Stomach (tissue), 9 donors: ENCODE results near the gene ROBO1. TPM values are rescaled to one million over a fixed set of nuclear protein-coding genes. Genes with fewer than 3 reads are reported as not detected.
"Not testable (repeated sequence)": the region's sequence is repeated elsewhere in the genome, so short reads cannot be mapped to it uniquely, and the experiment has no call there.

Source experiments
- DNase-seq, 2 donors: peaks; one replicate each; pipeline versions ENCODE4 v3.0.0 to v3.0.0-alpha.2; 2013 to 2019
- H3K27ac ChIP-seq, 5 donors: fragments of 200-600 bp in 4 of 5; sonication (generic) in 4 of 5; one replicate each; pipeline ENCODE4 v1.5.1; 2013 to 2019; ENCODE audit warnings: mild to moderate bottlenecking in 1 of 5, moderate library complexity in 1 of 5
- H3K27me3 ChIP-seq, 3 donors: fragments of 200-600 bp; sonication (generic); one replicate each; pipeline ENCODE4 v1.5.1; 2017 to 2019; ENCODE audit warnings: mixed run types in 1 of 3
- H3K36me3 ChIP-seq, 4 donors: fragments of 200-600 bp; sonication (generic); 1 replicate in 3 of 4; 2 replicates in 1 of 4; pipeline ENCODE4 v1.5.1; 2016 to 2019
- H3K4me1 ChIP-seq, 4 donors: fragments of 200-600 bp; sonication (generic); one replicate each; pipeline ENCODE4 v1.5.1; 2016 to 2019
- H3K4me3 ChIP-seq, 4 donors: fragments of 200-600 bp; sonication (generic) in 3 of 4; one replicate each; pipeline ENCODE4 v1.5.1; 2016 to 2019; ENCODE audit warnings: mild to moderate bottlenecking in 1 of 4
- H3K9me3 ChIP-seq, 4 donors: fragments of 200-600 bp; sonication (generic); one replicate each; pipeline ENCODE4 v1.5.1; 2016 to 2019
- EP300 ChIP-seq: sonication (generic); formaldehyde crosslinking; IDR thresholded peaks from one replicate; pipeline ENCODE4 v1.6.1; 2017; ENCODE audit warnings: antibody characterized with exemption
- POLR2A ChIP-seq, 4 donors: fragments of 450-650 bp; IDR thresholded peaks; one replicate each; pipeline ENCODE4 v1.6.1; 2016; ENCODE audit warnings: antibody characterized with exemption in 4 of 4, control low read depth in 2 of 4, mild to moderate bottlenecking in 1 of 4, moderate library complexity in 1 of 4
- POLR2AphosphoS5 ChIP-seq, 3 donors: sonication (generic); formaldehyde crosslinking; IDR thresholded peaks; one replicate each; pipeline ENCODE4 v1.6.1; 2016; ENCODE audit warnings: antibody characterized with exemption in 3 of 3
- WGBS, 5 donors: extraction: QIAGEN DNeasy Blood & Tissue Kit in 3 of 5; methylation state at CpG; one replicate each; pipeline versions ENCODE4 v1.1.5 to v1.1.7; 2013 to 2018; 5-methylcytosine and 5-hydroxymethylcytosine counted together
- intact Hi-C: fragments of 100-400 bp; cut with DNase I; formaldehyde crosslinking; loops from one replicate; pipeline ENCODE4 v1.15.1; 2023; ENCODE audit warnings: low total_unique reads
- polyA plus RNA-seq, 3 donors: library from polyadenylated mRNA; stranded (reverse); fragments of 200-250 nt; gene quantifications; one replicate each; pipeline ENCODE4 v1.2.3, GENCODE V29; 2013
- total RNA-seq, 5 donors: library from RNA; depleted of rRNA; stranded (reverse); fragments of >200 nt; gene quantifications; one replicate each; pipeline versions ENCODE4 v1.1.0 to v1.2.3, GENCODE V29; 2014 to 2016
- TF ChIP-seq, protein P1 (sequence below), 7 experiments: fragments of 450-650 bp in 4 of 7; fragments of 200-600 bp in 3 of 7; sonication (generic) in 3 of 7; IDR thresholded peaks; one replicate each; pipeline ENCODE4 v1.5.1; 2016 to 2019; ENCODE audit warnings: antibody characterized with exemption in 7 of 7, control low read depth in 2 of 7, mild to moderate bottlenecking in 1 of 7
- donor health status: healthy with polysubstance abuse.
- donor health status: Bipolar disorder and iron deficiency.
- donor health status: healthy.

The ROBO1 gene
- total and polyA plus RNA-seq, 8 donors = 2.0 to 174 (median 4.5) TPM

DNA sequence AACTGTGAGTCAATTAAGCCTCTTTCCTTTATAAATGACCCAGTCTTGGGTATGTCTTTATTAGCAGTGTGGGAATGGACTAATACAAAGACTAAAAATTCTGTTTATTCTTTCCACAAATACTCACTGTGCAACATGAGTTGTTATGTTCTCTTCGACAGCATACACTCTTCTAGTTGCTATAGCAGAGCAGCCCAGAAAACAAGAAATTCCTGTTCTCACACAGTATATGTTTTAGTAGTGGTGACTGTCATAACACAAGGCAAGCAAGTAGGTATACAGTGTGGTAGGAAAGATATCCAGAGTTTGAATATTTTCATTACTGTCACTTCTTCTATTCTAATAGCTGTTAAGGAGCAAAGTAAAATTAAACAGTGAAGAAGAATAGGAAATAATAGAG is 453.3 kb downstream of the ROBO1 start:
- TF ChIP-seq, protein P1, sequence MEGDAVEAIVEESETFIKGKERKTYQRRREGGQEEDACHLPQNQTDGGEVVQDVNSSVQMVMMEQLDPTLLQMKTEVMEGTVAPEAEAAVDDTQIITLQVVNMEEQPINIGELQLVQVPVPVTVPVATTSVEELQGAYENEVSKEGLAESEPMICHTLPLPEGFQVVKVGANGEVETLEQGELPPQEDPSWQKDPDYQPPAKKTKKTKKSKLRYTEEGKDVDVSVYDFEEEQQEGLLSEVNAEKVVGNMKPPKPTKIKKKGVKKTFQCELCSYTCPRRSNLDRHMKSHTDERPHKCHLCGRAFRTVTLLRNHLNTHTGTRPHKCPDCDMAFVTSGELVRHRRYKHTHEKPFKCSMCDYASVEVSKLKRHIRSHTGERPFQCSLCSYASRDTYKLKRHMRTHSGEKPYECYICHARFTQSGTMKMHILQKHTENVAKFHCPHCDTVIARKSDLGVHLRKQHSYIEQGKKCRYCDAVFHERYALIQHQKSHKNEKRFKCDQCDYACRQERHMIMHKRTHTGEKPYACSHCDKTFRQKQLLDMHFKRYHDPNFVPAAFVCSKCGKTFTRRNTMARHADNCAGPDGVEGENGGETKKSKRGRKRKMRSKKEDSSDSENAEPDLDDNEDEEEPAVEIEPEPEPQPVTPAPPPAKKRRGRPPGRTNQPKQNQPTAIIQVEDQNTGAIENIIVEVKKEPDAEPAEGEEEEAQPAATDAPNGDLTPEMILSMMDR (IDR thresholded peaks at IDR 0.05) = no peak
- TF ChIP-seq EP300 = no peak
- TF ChIP-seq POLR2A (IDR thresholded peaks at IDR 0.05) = no peak
- TF ChIP-seq POLR2AphosphoS5 (IDR thresholded peaks at IDR 0.05) = no peak
- Histone ChIP-seq H3K27ac (no peak overlapping the region), H3K4me1 (no peaks in the 10 kb centered on the region), H3K4me3 (no peak overlapping the region), H3K36me3 (no peaks in the 10 kb centered on the region), H3K27me3 (no peaks in the 10 kb centered on the region), H3K9me3 (no peaks in the 10 kb centered on the region)
- intact Hi-C loops = no loop called here
- 36 to 68% (median 49%) methylated on average over 1 of the region's 1 CpG for WGBS, 5 donors
- DNase-seq = peak in 1 of 2 donors; percentile 36

DNA sequence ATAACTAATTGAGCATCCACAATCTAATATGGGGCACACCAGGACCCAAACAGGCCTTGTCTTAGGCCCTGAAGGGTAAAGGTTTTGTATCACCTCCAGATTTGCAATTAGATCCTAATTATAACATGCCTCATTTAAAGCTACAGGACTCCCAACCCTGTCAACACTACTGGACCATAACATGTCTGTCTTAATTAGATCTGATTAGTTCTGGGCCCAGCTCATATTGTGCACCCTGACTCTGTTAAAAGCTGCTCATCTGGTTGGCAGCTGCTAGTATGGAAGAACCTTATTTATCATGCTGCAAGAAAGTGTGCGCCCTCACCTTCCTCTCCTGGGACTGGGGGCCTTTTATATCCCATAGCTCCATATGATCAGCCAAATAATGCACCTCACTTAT is 457.8 kb downstream of the ROBO1 start:
- Histone ChIP-seq H3K27ac (no peak overlapping the region), H3K4me3 (no peak overlapping the region), H3K9me3 (no peaks in the 10 kb centered on the region), H3K4me1 (no peaks in the 10 kb centered on the region), H3K27me3 (no peaks in the 10 kb centered on the region), H3K36me3 (no peaks in the 10 kb centered on the region)
- WGBS, 5 donors = 73 to 93% (median 92%) methylated on average over 1 of the region's 1 CpG
- intact Hi-C loops = no loop called here
- DNase-seq = no peak
- TF ChIP-seq POLR2AphosphoS5 (IDR thresholded peaks at IDR 0.05) (no peak), EP300 (no peak), POLR2A (IDR thresholded peaks at IDR 0.05) (no peak)
- TF ChIP-seq, protein P1 (IDR thresholded peaks at IDR 0.05) = no peak

DNA sequence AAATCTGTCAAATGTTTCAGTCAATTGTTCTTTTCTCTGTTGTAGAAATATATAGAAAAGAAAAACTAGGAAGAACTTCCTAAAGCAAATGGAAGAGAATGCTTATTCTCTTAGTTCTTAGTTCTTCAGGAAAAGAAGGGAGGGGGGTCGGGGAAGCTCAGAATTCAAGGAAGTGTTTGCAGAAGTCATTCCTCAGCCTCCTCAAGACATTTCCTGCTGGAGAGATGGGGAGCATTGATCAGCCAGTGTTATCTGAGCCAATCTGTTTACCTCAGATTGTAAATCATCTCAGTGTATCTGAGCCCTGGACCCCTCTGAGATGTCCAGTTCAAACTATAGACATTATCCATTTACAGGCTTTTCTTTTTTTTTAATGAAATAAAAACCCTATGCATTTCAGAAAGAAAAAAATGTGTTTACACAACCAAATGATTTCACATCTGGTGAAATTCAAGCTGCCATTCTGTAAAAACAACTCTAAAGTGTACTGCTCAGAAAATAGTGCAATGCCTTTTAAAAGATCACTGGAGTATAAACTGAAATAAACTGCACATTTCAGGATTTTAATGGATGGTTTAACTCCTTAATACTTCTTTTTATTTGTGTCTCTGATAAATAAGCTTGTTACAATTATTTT is 460.7 kb downstream of the ROBO1 start:
- TF ChIP-seq, protein P1 (IDR thresholded peaks at IDR 0.05) = no peak
- TF ChIP-seq EP300 (no peak), POLR2A (IDR thresholded peaks at IDR 0.05) (no peak), POLR2AphosphoS5 (IDR thresholded peaks at IDR 0.05) (no peak)
- intact Hi-C loops = no loop called here
- 3 to 22% (median 13%) methylated on average over 1 of the region's 1 CpG for WGBS, 5 donors
- no peaks in the 10 kb centered on the region for H3K9me3 ChIP-seq
- H3K4me1 ChIP-seq = no peaks in the 10 kb centered on the region
- no peaks in the 10 kb centered on the region for H3K27me3 ChIP-seq
- DNase-seq = peak in 1 of 2 donors; percentile 15
- H3K36me3 ChIP-seq = no peaks in the 10 kb centered on the region
- no peak overlapping the region for H3K27ac ChIP-seq
- H3K4me3 ChIP-seq = no peak overlapping the region

DNA sequence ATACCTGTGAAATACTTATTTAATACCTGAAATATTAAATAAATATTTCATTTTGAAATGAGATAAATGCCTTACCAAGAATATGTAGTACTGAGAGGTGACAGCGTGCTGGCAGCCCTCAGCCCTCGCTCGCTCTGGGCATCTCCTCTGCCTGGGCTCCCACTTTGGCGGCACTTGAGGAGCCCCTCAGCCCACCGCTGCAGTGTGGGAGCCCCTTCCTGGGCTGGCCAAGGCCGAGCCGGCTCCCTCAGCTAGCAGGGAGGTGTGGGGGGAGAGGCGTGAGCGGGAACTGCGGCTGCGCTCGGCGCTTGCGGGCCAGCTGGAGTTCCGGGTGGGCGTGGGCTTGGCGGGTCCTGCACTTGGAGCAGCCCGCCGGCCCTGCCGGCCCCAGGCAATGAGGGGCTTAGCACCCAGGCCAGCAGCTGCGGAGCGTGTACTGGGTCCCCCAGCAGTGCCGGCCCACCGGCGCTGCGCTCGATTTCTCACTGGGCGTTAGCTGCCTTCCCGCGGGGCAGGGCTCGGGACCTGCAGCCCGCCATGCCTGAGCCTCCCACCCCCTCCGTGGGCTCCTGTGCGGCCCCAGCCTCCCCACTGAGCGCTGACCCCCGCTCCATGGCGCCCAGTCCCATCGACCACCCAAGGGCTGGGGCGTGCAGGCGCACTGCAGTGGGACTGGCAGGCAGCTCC is 467.7 kb downstream of the ROBO1 start:
- H3K27ac ChIP-seq, H3K4me1 ChIP-seq, DNase-seq, H3K4me3 ChIP-seq, H3K27me3 ChIP-seq, H3K36me3 ChIP-seq, H3K9me3 ChIP-seq, intact Hi-C loops: not testable (repeated sequence)
- WGBS, 5 donors = 92 to 97% (median 95%) methylated on average over 19 to 40 of the region's 40 CpGs
